GM18519 (cell line): ENCODE measurements around the gene MICAL2.

Source experiments
- ATAC-seq: cut with Tn5 transposase; IDR thresholded peaks from one replicate; pipeline ENCODE4 v1.9.1; 2021; ENCODE audit warnings: mild to moderate bottlenecking, moderate library complexity; ENCODE audit not compliant: unreplicated experiment, low FRiP score

Gene MICAL2

GRCh38 chr11:12200279-12200990 is 90.0 kb downstream of the MICAL2 start:
- ATAC-seq, result no peak

GRCh38 chr11:12200991-12201985 is 90.9 kb downstream of the MICAL2 start:
- ATAC-seq, result no peak

- no peak for ATAC-seq
These were observed 92.4 kb downstream of the MICAL2 start for GRCh38 chr11:12202661-12203310.

GRCh38 chr11:12204506-12204905 is 94.1 kb downstream of the MICAL2 start:
- ATAC-seq, result no peak

- ATAC-seq, result no peak
These were observed 94.9 kb downstream of the MICAL2 start for GRCh38 chr11:12205330-12205729.

GRCh38 chr11:12206529-12206928 is 96.1 kb downstream of the MICAL2 start:
- ATAC-seq, result no peak

DNA sequence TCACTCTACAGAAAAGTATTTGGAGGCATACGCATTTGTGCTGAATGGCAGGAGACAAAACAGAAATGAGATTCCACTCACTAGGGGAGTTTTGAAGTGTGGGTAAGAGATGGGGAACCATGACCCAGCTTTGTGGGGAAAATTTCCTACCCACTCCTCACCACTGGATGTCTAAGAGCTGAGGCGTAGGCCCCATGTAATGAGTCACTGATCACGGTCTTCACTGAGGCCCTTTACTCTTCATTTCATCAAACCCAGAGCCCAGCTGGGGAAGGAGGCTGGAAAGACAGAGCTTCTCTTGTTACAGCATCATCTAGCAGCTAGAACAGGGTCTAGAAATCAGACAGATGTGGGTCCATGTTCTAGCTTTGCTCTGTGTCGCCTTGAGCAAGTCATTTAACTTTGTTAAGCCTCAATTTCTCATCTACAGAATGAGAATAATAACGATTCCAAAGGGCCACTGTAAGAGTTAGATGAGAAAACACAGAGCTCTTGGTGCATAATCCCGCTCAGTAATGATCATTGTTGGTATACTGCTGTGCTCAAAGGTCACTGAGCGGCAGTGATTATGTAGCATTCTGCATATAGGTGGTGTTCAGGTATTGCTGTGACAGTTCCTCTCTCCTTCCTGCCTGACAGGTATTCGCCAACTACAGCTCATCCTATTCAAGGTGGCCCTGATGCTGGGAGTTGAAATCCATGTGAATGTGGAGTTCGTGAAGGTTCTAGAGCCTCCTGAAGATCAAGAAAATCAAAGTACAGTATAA is 97.2 kb downstream of the MICAL2 start:
- ATAC-seq, result no peak

DNA sequence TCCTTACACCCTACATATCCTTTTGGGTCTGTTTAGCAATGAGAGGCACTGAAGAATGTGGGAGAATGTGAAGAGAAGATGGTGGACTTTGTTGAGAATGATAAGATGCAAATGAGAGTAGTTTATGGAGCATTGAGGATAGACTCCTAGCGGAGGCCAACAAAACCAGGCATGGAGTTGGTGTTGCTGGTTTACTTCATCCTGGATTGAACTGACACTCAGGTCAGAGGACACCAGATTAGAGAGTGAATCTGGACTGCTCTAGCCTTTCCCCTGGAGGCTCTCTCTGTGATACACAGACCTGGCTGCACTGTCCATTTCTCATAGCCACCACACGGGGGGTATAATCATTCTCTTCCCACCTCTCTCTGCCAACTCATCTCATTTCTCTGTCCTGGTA is 98.7 kb downstream of the MICAL2 start:
- ATAC-seq, result no peak

- no peak for ATAC-seq
These were observed 99.8 kb downstream of the MICAL2 start for GRCh38 chr11:12210200-12210599.

DNA sequence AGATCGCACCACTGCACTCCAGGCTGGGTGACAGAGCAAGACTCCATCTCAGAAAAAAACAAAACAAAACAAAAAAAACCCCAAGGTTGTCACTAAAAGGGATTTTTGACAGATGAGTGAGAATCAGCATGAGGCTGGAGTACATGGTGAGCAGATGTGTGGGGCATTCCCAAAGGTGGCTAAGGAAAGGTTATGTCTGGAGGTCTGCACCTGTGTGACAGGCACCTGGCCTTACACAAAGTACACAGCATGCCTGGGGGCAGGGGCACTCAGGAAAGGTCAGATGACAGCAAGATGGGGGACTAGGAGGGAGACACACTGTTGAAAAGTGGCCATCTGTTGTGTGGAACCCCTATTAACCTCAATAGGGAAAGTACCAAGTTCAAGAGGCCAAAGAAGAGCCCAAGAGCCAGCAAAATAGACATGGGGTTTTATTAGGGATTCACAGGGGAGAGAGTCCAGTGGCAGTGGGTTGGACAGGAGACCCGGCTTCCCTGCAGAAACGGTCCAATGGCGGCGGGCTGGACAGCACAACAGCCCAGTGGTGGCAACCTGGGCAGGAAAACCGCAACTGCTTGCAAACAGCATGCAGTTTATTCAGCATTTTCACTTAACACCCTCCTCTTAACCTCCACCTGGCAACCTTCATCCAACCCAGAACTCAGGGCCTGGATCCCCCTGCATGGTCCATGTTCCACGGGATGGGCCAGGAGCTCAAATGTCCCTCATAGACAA is 101.1 kb downstream of the MICAL2 start:
- no peak for ATAC-seq

DNA sequence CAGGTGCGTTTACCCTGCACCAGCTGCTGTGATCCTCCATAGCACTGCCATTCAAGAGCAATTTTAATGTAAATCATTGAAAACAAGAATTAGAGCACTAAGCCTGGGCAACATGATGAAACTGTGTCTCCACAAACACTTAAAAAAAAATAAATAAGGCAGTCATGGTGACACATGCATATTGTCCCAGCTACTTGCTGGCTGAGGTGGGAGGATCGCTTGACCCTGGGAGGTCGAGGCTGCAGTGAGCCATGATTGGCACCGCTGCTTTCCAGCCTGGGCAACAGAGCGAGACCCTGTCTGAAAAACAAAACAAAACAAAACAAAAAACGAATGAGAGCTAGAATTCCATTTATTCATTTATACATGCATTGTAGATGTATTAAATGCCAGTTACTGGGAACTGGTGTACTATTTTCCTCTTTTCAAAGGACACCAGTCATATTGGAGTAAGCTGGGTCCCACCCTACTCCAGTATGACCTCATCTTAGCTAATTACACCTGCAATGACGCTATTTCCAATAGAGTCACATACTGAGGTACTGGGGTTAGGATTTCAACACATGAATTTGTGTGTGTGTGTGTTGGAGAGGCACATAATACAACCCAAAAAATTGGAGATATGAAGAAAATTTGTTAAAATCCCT is 101.9 kb downstream of the MICAL2 start:
- ATAC-seq, result no peak

GRCh38 chr11:12212821-12213185 is 102.4 kb downstream of the MICAL2 start:
- ATAC-seq, result no peak

GRCh38 chr11:12213883-12214282 is 103.5 kb downstream of the MICAL2 start:
- no peak for ATAC-seq

DNA sequence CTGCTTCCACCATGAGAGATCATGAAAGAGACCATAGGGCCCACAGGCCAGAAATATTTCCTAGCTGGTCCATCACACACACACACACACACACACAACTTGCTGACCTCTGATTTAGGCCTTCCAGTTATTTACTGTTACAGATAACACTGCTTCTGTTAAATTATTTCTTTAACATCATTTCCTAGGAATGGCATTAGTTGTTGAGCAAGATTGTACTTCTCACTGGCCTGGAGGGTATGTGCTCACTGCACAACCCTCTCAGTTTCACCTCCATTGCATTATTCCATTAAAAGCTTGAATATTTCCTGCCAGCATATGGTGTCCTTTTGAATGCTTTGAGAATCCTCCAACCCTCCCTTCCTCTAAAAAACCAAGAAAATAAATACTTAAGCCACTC is 104.4 kb downstream of the MICAL2 start:
- no peak for ATAC-seq

- ATAC-seq, result no peak
These were observed 104.8 kb downstream of the MICAL2 start for GRCh38 chr11:12215181-12215593.

DNA sequence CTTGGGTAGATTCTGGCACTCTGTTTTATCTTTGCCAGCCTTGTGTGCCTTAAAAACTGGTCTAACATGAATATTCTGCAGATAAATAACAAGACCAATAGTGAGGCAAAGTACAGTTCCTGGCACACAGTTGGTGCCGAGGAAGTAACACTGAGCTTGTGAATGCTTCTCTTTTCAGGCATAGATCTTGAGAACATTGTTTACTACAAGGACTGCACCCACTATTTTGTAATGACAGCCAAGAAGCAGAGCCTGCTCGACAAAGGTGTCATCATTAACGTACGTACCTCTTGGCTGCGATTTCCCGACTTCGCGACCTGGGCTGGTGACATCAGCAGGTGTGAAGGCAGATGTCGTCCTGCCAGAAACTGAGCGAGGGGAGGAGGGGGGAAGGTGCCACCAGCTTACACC is 105.7 kb downstream of the MICAL2 start:
- no peak for ATAC-seq

GRCh38 chr11:12216671-12217374 is 106.4 kb downstream of the MICAL2 start:
- ATAC-seq, result no peak

DNA sequence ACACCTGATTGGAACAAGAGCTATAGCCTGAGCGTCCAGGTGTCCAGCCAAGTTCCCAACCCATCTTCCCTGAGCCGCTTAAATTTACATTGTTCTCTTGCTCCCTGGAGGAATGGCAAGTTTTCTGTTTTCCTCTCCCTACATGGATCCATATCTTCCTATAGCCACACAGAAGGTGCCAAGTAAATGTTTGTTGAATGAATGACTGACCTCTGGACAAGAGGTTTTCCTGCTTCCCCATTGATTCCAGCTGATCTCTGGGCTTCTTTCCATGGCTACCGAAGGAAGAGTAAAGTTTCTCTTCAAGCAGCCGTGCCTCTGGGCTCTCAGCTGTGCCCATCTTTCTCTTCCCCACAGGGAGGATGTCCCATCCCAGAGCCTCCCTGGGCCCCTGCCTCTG is 107.5 kb downstream of the MICAL2 start:
- ATAC-seq, result no peak

- ATAC-seq, result no peak
These were observed 108.5 kb downstream of the MICAL2 start for GRCh38 chr11:12218909-12219308.
